Activated naive CD4-positive, alpha-beta T cell (primary cell): ENCODE results near the gene TJP2.
"Not testable (repeated sequence)": the region's sequence is repeated elsewhere in the genome, so short reads cannot be mapped to it uniquely, and the experiment has no call there.

Experiments
- DNase-seq, 4 experiments: peaks; one replicate each; lab custom pipeline; 2025; lab: John Stamatoyannopoulos, UW

Gene TJP2

DNA sequence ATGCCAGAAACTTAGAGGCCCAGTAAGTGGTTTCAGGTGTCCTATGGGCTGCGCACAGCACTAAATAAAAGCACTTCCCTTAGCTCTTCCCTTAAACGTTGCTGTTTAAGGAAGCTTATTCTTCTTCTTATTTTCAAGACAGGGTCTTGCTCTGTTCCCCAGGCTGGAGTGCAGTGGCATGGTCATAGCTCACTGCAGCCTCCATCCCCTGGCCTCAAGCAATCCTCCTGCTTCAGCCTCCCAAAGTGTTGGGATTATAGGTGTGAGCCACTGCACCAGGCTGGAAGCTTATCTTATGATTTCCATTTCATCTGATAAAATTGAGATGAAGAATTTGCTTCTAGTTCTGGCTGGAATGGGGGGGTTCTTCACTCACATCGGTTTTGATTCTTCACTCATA, 15.6 kb upstream of the TJP2 start:
- no peak for DNase-seq

DNA sequence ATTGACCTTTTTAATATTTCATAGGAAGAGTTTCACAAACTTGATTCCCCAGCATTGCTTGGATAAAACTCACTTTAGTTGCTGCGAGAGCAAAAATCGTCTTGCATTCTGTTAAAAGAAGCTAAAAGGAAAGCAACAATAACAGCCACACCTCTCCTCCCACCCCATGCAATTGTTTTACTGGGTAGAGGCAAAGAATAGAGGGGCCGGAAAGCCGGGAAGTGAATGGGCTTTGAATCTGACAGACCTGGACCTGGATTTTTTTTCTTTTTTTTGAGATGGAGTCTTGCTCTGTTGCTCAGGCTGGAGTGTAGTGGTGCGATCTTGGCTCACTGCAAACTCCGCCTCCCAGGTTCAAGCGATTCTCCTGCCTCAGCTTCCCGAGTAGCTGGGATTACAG, 9.5 kb upstream of the TJP2 start:
- DNase-seq = not testable (repeated sequence)

DNA sequence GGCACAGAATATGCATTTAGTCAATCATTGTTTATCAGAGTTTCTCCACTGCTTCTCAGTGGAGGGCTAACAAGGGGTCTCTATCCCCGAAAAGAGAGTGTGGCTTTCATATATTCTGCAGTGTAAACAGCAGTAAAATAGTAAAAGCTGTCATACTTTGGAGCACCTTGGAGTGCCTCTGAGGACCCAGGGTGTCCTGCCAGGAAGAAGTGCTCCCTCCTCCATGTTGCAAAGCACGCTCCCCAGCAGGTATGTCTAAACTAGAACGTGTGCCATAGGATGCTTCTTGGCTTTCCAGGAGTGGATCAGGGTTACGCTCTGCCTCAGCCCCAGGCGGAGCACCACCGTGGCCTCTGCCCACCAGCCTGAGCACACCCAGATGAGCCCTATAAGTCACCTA, 8.5 kb upstream of the TJP2 start:
- no peak for DNase-seq

DNA sequence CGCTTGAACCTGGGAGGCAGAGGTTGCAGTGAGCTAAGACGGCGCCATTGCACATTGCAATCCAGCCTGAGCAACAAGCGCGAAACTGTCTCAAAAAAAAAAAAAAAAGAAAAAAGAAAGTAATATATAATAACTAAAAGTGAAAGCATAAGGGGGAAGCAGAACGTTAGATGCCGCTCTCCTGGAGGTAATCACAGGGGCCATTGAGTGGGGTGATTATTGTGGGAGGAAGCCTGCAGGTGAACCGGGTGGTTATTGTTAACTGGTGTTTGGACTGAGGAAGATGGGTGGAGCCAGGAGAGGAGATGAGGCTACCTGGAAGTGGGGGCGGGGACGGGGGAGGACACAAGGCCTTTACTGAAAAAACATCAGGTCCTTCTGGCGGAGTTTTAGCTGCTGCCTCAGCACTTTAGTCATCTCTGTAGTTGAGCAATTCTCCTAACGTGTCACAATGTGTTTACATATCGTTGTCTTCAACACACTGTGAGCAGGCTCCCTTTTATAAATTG, 5.3 kb upstream of the TJP2 start:
- no peak for DNase-seq

DNA sequence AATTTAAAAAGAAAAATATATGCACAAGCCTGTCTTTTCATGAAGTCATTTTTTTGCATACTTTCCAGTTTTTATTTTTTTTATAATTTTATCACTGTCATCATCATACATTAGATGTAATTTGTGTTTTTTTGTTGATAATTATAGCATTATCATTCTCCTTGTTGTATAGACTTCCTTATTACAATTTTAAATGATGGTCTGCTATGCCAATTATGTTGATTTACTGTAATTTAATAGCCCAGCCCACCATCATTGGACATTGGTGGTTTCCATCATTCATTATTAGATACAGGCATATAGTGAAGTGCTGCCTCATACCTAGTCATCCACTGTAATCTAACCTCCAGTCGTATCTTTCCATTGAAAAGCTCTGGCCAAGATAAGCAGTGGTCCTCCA, 3.8 kb upstream of the TJP2 start:
- DNase-seq = no peak

DNA sequence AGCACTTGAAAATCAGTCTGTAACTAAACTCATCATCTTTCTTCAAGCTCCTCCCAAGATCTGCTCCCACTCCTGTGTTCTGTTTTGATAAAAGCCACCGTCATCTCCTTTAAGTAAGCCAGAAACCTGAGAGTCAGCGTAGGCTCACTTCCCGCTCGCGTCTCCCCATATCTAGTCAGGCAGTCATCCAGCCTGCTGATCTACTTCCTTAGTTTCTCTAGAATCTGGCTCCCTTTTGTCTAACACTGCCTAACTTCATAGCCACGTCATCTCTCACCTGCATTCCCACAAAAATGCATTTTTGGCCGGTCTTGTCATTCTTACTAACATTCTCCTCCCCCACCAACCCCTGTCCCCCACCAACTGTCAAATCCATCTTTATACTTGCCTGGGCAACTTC, 3.0 kb upstream of the TJP2 start:
- no peak for DNase-seq

DNA sequence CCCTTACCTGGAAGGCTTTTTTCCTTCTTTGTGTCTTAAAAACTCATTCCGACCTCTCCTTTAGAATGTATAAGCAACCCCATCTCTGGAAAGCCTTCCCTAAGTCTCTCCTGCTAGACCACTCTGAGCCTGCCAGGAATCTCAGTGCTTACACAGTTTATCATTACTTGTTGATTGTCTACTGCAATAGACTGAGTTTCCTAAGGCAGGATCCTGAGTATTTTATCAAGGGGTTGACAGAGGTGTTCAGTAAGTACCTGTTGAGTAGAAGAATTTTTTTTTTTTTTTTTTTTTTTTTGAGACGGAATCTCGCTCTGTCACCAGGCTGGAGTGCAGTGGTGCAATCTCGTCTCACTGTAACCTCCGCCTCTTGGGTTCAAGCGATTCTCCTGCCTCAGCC, 2.6 kb upstream of the TJP2 start:
- DNase-seq = no peak

DNA sequence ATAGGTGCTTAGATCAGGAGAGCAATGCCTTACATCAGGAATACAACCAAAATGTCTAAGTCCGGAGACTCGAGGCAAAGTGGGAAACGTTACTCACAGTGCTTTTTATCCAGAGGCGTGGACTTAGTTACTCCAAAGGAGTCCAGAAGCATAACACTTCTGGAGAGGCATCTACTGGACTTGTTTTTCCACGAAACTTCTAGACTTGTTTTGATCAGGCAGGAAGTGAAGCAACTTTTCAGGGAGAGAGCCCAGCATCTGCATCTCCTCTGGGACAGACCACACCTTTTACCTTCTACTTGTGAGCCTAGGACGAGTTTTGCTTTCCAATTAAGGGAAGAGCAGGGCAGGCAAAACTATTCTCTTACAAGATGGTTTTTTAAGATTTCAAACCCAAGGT, 1.2 kb upstream of the TJP2 start:
- DNase-seq = no peak

DNA sequence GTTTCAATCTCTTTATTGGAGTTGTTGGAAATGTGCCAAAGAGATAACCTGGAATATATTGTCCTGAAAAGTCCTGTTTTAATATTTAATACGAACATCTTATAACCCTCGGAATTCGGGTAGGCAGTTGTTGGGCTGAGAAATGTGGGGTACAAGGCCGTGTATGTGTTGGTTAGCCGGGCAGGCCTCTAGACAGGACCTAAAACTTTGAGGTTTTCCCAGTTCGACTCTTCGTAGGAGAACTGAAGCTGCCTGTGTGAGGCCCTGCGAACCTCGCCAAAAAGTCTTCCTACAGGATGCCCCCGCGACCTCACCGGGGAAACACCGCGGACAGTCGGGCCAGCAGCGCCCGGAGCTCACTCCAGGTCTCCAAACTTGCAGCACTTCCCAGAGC, 583 bp upstream of the TJP2 start:
- DNase-seq = no peak

DNA sequence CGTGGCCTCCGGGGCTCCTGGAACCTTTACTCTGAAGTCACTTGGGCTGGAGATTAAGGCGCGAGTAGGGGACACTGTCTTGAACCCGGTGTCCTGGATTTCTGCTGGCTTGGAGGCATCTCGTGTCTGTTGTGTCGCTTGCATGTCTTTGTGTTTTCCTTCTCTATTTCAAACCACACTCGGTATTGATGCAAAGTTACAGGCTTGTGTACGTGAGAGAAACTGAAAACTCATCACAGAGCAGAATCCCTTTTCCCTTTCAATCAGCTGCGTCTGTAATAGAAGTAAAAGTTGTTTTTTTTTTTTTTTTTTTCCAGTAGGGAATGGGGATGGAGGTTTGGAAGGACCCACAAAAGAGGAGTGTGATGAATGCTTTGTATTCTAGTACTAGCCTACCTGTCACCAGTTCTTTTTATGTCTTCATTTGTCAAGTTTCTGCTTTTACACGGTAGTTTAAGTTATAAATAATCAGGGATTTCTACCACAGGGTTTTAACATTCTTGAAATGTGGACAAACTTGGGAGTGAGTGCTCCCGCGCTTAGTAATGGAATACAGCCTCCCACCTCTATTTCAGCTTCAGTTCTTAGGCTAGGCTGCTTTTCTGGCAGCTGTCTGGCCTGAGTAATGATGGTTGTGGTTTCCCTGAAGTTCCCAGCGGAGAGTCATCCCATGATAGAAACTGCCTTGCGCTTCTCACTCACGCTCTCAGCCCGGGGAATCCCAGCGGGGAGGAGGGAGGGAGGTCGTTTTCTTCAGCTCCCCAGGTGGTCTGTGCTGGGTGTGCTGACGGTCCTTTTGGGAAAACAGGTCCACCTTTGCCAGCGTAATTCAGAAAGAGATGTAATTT, 763 bp downstream of the TJP2 start:
- no peak for DNase-seq

DNA sequence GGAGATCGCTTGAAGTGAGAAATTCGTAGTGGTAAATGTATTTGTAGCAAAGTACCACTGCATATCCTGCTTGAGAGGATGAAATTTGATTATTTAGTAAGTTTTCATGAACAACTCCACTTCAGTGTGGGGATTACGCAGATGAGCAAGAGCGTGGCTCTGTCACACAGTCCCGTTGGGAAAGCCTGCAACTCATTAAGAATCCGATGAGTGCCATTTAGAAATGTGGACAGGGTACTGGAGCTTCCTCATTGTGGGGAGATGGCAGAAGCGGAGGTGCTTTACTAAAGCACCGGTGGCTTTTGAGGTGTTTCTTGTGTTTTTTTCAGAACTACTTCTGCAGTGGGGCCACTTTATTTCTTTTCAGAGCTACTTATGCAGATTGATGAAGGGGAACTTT, 1.4 kb downstream of the TJP2 start:
- DNase-seq = no peak

DNA sequence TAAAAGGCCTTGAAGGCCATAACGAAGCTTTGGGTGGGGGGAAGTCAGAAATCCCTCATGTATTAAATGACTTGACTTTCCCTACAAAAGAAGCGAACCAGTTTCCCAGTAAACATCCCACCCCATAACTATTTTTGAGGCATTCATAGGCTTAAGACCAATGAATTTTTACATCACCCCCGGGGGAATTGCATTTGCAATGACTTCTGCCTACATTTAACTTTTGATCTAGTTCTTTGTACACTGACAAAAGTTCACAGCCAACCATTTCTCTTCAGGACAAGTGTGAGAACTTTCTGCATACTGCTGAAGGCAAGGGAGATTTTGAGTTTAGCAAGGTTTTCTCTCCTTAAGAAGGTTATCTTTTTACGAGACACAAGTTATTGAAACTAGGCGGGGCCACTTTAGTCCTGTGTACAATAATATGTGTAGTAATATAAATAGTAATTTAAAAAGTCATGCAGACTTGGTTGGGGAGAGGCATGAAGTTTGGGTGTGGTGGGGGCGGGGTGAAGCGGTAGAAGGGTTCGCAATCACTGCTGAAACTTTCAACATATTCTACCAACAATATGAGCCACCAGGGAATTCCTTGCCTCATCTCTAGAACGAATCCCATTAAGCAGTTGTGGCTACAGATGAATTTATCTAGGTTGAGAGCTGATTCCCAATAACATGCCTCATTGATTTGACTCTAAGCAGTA, 2.5 kb downstream of the TJP2 start:
- DNase-seq = no peak

DNA sequence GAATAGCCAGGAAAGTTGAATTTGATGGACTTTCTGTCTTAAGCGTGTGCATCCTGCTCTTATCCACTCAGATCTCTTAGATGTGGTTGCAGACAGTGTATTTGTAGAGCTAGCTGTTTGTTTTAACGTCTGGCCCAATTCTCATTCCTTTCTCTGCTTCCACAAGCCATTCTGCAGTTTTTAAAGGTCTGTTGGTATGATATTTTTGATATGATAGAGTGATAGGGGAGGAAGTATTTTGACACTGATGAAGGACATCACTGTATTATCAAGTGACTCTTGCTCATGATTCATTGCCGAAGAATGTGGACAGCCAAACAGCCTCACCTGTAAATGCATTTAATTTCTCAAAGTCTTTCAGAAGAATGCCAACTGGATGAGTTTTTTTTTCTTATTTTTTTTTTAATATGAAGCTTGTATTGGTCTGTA, 4.5 kb downstream of the TJP2 start:
- DNase-seq = no peak

DNA sequence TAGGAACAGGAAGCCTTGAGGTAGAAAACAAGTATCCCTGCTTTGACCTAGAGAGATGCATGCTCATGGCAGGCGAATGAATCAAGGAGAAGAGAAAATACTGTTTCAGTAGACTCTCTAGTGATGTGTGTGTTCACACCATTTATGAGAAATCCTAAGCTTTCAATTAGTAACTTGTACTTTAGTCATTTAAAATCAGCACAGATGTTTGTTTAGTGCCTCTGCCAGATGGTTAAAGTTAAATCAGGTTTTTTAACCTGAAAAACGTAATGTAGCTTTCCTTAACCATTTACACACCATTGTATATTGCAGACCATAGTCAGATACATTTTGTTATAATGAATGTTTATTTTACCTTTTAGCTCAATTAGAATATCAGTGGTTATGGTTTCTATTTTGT, 5.0 kb downstream of the TJP2 start:
- no peak for DNase-seq

DNA sequence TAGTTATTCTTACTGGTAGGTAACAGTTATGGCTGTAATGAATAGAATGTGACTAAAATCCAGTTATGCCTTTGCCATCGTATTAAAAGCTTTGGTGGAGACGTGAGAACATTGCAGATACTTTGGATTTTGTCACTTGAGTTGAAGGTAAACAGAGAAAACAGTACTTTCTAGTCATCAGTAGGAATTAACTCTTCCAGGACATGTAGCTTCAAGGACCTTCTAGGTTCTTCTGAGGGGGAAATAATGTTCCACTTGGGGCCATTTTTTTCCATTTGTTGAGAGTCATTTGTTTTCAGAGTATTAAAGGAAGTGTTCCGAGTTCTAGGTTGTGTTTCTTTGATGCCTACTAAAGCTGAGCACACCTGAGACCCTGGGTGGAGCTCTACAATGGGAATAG, 6.1 kb downstream of the TJP2 start:
- no peak for DNase-seq

DNA sequence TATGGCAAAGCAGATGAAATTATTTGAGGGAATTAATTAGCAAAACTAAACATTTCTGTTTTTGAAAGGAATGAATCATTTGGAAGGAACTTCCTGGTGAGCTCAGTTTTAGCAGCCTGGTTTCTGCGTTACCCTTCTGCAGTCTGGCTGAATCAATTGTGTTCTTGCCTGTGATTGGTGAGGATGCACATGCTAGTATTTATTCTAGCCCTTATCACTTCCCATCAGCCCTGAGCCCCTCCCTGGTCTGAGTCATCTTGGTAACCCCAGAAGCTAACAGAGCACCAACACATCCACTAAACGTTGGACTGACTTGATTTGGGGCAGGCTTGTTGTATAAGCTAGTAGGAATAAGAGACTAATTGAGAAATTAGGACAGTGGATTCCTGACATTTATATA, 6.6 kb downstream of the TJP2 start:
- DNase-seq = no peak

DNA sequence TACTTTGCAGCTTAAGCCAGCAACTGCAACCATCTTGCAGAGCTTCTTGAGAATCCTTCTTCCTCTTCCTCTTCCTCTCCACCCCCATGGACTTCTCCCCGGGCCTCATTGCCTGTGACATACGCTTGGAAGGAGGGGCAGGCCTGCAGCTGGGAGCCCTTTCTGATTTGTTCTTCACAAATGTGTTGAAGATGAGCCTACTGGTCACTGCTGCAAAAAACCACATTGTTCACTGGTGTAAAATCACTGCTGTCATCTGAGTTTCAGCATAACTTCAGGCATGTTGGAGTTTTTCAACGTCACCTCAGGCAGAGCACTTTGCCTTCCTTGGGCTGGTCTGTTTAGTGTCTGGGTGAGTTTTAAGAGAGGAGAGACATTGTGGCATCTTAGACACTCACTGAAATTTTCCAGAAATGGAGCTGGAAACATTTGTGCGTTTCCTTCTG, 7.9 kb downstream of the TJP2 start:
- DNase-seq = no peak

DNA sequence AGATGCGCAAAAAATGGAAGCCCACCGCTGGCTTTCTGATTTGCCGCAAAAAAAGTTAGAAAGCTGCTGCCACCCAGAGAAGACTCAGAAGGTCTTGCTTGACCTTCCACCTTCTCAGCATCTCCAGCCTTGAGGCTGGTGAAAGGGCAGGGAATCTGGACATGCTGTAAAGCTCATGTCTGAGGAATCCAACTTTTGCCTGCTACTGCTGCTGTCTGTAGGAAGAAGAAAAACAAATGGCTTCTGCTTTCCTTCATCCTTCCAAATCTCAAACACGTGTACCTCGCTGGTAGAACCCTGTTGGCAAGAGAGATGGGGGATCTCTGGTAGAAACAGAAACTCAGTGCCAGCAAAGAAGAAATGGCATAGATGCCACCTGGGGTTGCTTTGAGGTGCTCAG, 10.2 kb downstream of the TJP2 start:
- no peak for DNase-seq

DNA sequence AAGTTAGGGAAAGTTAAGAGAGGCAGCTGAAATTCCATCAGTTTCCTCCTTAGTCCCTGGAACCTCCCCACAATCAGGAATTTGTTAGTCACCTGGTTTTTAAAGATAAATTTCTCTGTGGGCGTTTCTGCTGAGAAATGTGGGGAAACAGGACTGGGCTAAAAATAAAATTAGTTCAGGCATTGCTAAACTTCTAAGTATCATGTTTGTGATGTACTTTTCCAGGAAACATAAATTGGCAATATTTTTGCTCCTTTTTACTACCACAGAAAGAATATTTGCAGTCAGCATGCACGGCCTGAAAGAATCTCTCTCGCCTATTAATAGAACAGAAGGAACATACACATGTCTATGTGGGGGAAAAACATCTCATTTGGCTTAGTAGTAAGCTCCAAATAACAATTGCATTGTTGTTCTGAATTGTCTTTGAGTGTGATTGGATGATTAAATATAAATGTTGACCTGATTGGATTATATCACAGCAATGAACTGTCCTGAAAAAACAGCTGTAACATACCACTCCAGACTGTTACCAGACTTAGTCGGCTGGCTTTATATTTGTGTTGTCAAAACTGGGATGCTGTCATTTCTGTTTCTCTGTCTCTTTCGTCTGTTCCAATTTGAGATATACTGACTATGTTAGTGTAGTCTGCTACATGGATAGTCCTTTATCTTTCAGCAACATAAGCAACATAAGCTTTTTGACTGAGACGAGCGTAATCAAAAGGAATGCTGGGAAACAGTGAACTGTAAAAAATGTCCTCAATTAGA, 12.9 kb downstream of the TJP2 start:
- DNase-seq = no peak

DNA sequence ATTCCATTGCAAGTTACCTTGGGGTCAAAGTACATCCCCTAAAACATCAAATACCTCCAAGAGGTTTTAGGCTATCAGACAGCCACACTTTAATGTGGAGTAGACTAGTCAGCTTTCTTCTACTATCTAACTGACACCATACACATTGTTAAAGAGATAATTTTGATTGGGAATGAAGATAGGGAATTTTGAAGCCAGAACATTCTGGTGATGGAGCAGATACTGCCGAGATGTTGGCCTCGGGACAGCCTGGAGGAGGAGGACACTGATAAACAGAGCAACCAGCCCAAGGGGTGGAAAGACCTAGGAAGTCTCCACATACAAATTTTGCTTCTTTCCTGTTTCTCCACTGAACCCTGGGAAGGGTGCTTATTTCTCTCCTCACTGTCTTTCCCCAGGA, 14.9 kb downstream of the TJP2 start:
- no peak for DNase-seq

DNA sequence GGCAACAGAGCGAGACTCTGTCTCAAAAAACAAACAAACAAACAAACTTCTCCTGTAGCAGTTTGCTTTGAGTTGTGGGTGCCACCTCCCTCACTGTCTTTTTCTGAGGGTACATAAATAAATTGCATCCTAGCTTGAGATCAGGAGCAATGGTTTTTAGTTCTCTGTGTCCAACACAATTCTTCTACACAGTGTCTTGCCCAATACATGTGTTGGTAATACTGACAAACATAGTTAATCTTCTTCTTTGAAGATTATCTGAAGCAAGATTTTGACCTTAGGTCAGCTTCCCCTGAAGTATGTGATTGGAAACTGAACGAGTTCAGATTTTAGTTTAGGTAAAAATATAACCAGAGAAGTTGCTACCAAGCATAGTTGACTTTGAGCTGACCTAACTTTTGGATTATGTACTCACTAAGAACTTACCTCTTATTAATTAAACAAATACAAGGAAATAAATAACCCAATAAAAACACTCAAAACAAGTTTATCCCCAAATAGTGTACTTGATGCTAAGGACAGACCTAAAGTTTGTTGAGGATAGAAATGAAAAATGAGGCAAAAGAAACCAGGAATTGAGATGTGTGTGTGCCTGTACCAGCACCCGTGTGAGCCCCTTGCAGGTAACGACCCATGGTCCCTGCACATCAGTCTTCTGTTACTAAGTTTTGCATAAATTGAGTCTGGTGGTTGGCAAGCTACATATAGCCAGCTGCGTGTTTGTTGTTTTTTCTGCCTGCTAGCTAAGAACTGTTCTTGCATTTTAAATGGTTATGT, 16.2 kb downstream of the TJP2 start:
- DNase-seq = no peak

DNA sequence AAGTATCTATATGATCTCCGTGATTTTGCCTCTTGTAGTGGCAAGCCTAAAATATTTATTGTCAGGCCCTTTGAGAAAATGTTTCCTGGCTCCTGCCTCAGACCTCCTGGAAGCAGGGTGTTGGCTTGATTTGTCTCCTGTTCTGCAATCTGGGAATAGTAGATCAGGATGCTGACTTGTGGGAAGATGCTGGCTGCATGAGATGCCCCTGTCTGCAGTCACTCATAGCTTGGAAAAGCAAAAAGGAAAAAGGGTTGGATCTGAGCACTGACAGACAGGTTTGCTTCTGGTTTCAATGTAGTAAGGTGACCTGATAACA, 16.7 kb downstream of the TJP2 start:
- DNase-seq = no peak
